H9 (cell line): ENCODE results near the gene DCHS2. TPM values are rescaled to one million over a fixed set of nuclear protein-coding genes. Genes with fewer than 3 reads are reported as not detected.

ENCODE experiments used
- DNase-seq: peaks from one replicate; pipeline ENCODE4 v3.0.0-alpha.2; 2017
- H2AFZ ChIP-seq: one replicate; pipeline ENCODE4 v1.6.1; 2013; ENCODE audit warnings: mild to moderate bottlenecking, low read length, control low read depth, moderate library complexity
- H2AK5ac ChIP-seq: 2 replicates; pipeline ENCODE4 v1.6.1; 2013; ENCODE audit warnings: low read length, control low read depth, mixed read lengths; ENCODE audit not compliant: insufficient read length
- H2BK120ac ChIP-seq: one replicate; pipeline ENCODE4 v1.6.1; 2013; ENCODE audit warnings: low read depth, mild to moderate bottlenecking, low read length, control low read depth, inconsistent platforms; ENCODE audit not compliant: poor library complexity, severe bottlenecking
- H2BK12ac ChIP-seq: 2 replicates; pipeline ENCODE4 v1.6.1; 2013; ENCODE audit warnings: low read length, control low read depth, mixed read lengths, low read depth; ENCODE audit not compliant: insufficient read length
- H2BK15ac ChIP-seq: 2 replicates; pipeline ENCODE4 v1.6.1; 2013; ENCODE audit warnings: low read depth, low read length, control low read depth
- H2BK20ac ChIP-seq: one replicate; pipeline ENCODE4 v1.6.1; 2013; ENCODE audit warnings: low read depth, mild to moderate bottlenecking, low read length, control low read depth, inconsistent platforms; ENCODE audit not compliant: poor library complexity, severe bottlenecking
- H2BK5ac ChIP-seq: 2 replicates; pipeline ENCODE4 v1.6.1; 2013; ENCODE audit warnings: low read length, control low read depth, mixed read lengths; ENCODE audit not compliant: insufficient read length
- H3K14ac ChIP-seq: 2 replicates; pipeline ENCODE4 v1.6.1; 2013; ENCODE audit warnings: low read length, control low read depth; ENCODE audit not compliant: insufficient read depth
- H3K18ac ChIP-seq: 2 replicates; pipeline ENCODE4 v1.6.1; 2013; ENCODE audit warnings: low read depth, mild to moderate bottlenecking, mixed read lengths, low read length, control low read depth; ENCODE audit not compliant: insufficient read length
- H3K23ac ChIP-seq: 2 replicates; pipeline ENCODE4 v1.6.1; 2013; ENCODE audit warnings: low read length, control low read depth, mixed read lengths, low read depth; ENCODE audit not compliant: insufficient read length
- H3K23me2 ChIP-seq: 2 replicates; pipeline ENCODE4 v1.6.1; 2013; ENCODE audit warnings: low read depth, mild to moderate bottlenecking, mixed read lengths, low read length, control low read depth; ENCODE audit not compliant: insufficient read length, poor library complexity, severe bottlenecking
- H3K27ac ChIP-seq: 2 replicates; pipeline ENCODE4 v1.5.1; 2013; ENCODE audit warnings: low read length, control low read depth, mixed read lengths, low read depth; ENCODE audit not compliant: insufficient read length
- H3K27me3 ChIP-seq: 2 replicates; pipeline ENCODE4 v1.6.1; 2013; ENCODE audit warnings: low read length, control low read depth, inconsistent platforms; ENCODE audit not compliant: insufficient read depth
- H3K4ac ChIP-seq: 2 replicates; pipeline ENCODE4 v1.6.1; 2013; ENCODE audit warnings: low read depth, mild to moderate bottlenecking, control low read depth, inconsistent platforms, low read length, moderate library complexity
- H3K4me1 ChIP-seq: 2 replicates; pipeline ENCODE4 v1.6.1; 2013; ENCODE audit warnings: low read length, control low read depth, inconsistent platforms; ENCODE audit not compliant: insufficient read depth
- H3K4me2 ChIP-seq: 2 replicates; pipeline ENCODE4 v1.6.1; 2013; ENCODE audit warnings: low read length, control low read depth, mixed read lengths; ENCODE audit not compliant: insufficient read length, insufficient read depth
- H3K56ac ChIP-seq: 2 replicates; pipeline ENCODE4 v1.6.1; 2013; ENCODE audit warnings: low read depth, mild to moderate bottlenecking, mixed read lengths, low read length, control low read depth; ENCODE audit not compliant: insufficient read length
- H3K79me1 ChIP-seq: 2 replicates; pipeline ENCODE4 v1.6.1; 2013; ENCODE audit warnings: low read depth, mild to moderate bottlenecking, moderate library complexity, low read length, control low read depth, inconsistent platforms; ENCODE audit not compliant: insufficient read depth, poor library complexity, severe bottlenecking
- H3K79me2 ChIP-seq: 2 replicates; pipeline ENCODE4 v1.6.1; 2013; ENCODE audit warnings: low read length, control low read depth, inconsistent platforms; ENCODE audit not compliant: insufficient read depth
- H3K9ac ChIP-seq: 2 replicates; pipeline ENCODE4 v1.6.1; 2013; ENCODE audit warnings: low read length, control low read depth, mixed read lengths; ENCODE audit not compliant: insufficient read length; ENCODE audit errors: extremely low read depth
- H3K9me3 ChIP-seq: one replicate; pipeline ENCODE4 v1.6.1; 2013; ENCODE audit warnings: low read depth, low read length, inconsistent platforms; ENCODE audit not compliant: control insufficient read depth
- H3T11ph ChIP-seq: one replicate; pipeline ENCODE4 v1.6.1; 2013; ENCODE audit warnings: mild to moderate bottlenecking, low read length, control low read depth, inconsistent platforms
- H4K20me1 ChIP-seq: one replicate; pipeline ENCODE4 v1.6.1; 2013; ENCODE audit not compliant: control insufficient read depth, insufficient read length, insufficient read depth
- H4K5ac ChIP-seq: 2 replicates; pipeline ENCODE4 v1.6.1; 2013; ENCODE audit warnings: low read depth, mild to moderate bottlenecking, mixed read lengths, low read length, control low read depth; ENCODE audit not compliant: insufficient read length
- H4K8ac ChIP-seq: replicated peaks from 2 replicates; pipeline ENCODE4 v1.6.1; 2013; ENCODE audit warnings: low read length, control low read depth, mixed read lengths, low read depth; ENCODE audit not compliant: insufficient read length
- H4K91ac ChIP-seq: 2 replicates; pipeline ENCODE4 v1.6.1; 2013; ENCODE audit warnings: low read depth, mild to moderate bottlenecking, moderate library complexity, mixed read lengths, low read length, control low read depth; ENCODE audit not compliant: insufficient read length
- H3K27ac Mint-ChIP-seq, 3 experiments: 2 replicates in 2 of 3; 3 replicates in 1 of 3; pipeline ENCODE4 v1.8.0; 2020 to 2021; ENCODE audit warnings: mixed read lengths in 3 of 3, mild to moderate bottlenecking in 1 of 3, moderate library complexity in 1 of 3
- H3K27me3 Mint-ChIP-seq: 2 replicates; pipeline ENCODE4 v1.8.0; 2021; ENCODE audit warnings: low read depth, mild to moderate bottlenecking, moderate library complexity, mixed read lengths
- H3K36me3 Mint-ChIP-seq, 3 experiments: 2 replicates in 2 of 3; 3 replicates in 1 of 3; pipeline ENCODE4 v1.8.0; 2020 to 2021; ENCODE audit warnings: low read depth in 3 of 3, mixed read lengths in 3 of 3; ENCODE audit not compliant: insufficient read depth in 1 of 3
- H3K4me1 Mint-ChIP-seq, 2 experiments: 2 replicates each; pipeline ENCODE4 v1.8.0; 2020; ENCODE audit warnings: mixed read lengths in 2 of 2
- H3K4me3 Mint-ChIP-seq, 2 experiments: 2 replicates in 1 of 2; 3 replicates in 1 of 2; pipeline ENCODE4 v1.8.0; 2020 to 2021; ENCODE audit warnings: mild to moderate bottlenecking in 2 of 2, mixed read lengths in 2 of 2, moderate library complexity in 1 of 2
- H3K9me3 Mint-ChIP-seq, 2 experiments: 2 replicates in 1 of 2; 3 replicates in 1 of 2; pipeline ENCODE4 v1.8.0; 2020; ENCODE audit warnings: mild to moderate bottlenecking in 2 of 2, mixed read lengths in 2 of 2, moderate library complexity in 1 of 2
- CTCF ChIP-seq: fragments of 200-600 bp; sonication (generic); conservative IDR thresholded peaks from 3 replicates; pipeline ENCODE4 v1.8.0; 2021; ENCODE audit warnings: antibody characterized with exemption, mild to moderate bottlenecking
- WGBS: extraction: QIAGEN DNeasy Blood & Tissue Kit; methylation state at CpG from one replicate; pipeline ENCODE4 v1.1.7; 2013; ENCODE audit warnings: missing lambda C conversion rate, low lambda C conversion rate, mixed read lengths; ENCODE audit not compliant: insufficient read length; ENCODE audit errors: extremely low coverage; 5-methylcytosine and 5-hydroxymethylcytosine counted together
- total RNA-seq: library from RNA; stranded (reverse); gene quantifications from 2 replicates; pipeline ENCODE4 v1.2.1, GENCODE V29; 2021

Gene DCHS2
- total RNA-seq, 1 experiment from 2014 or later: 0.57 TPM

GRCh38 chr4:154490234-154490582 is 1.4 kb downstream of the DCHS2 start:
- Histone ChIP-seq H3K18ac (no peak overlapping the region), H2BK12ac (no peak overlapping the region), H4K91ac (no peak overlapping the region), H2BK20ac (no peak overlapping the region), H3K4ac (no peak overlapping the region), H2BK5ac (no peak overlapping the region), H3K56ac (no peak overlapping the region), H2BK15ac (no peak overlapping the region), H3K4me1 (no peaks in the 10 kb centered on the region), H3K27ac (no peak overlapping the region), H3K23me2 (peaks cover 20% of the 10 kb centered on the region), H3K4me2 (peak overlapping the region; percentile 48), H3K9ac (no peak overlapping the region), H3K79me1 (no peaks in the 10 kb centered on the region), H3K27me3 (peaks cover 27% of the 10 kb centered on the region; the same call in 1 of the 2 replicates), H3K14ac (peak overlapping the region; percentile 10; the same call in 1 of the 2 replicates), H3T11ph (no peak overlapping the region), H3K23ac (no peak overlapping the region), H2AK5ac (no peak overlapping the region), H4K5ac (no peak overlapping the region), H3K79me2 (no peaks in the 10 kb centered on the region), H4K8ac (no peak overlapping the region), H4K20me1 (no peaks in the 10 kb centered on the region), H3K9me3 (no peaks in the 10 kb centered on the region), H2AFZ (no peak overlapping the region), H2BK120ac (no peak overlapping the region)
- Mint-ChIP-seq H3K36me3 (peaks cover 0 to 2% (median 0%) of the 10 kb centered on the region in 3 experiments; a peak in 2 of 7 replicates), H3K4me1 (peaks cover 9 to 15% of the 10 kb centered on the region in 2 experiments), H3K9me3 (peaks cover 3% of the 10 kb centered on the region in 2 experiments; a peak in 3 of 5 replicates), H3K27me3 (peaks cover 80% of the 10 kb centered on the region), H3K27ac (no peak overlapping the region), H3K4me3 (peak overlapping the region; percentile 72 to 80)
- TF ChIP-seq CTCF: no peak
- DNase-seq: peak; percentile 49
- WGBS: no CpG with 5 or more reads among the region's 55 CpGs
